HepG2 (cell line): ENCODE results near the gene PHF5A. TPM values are rescaled to one million over a fixed set of nuclear protein-coding genes. Genes with fewer than 3 reads are reported as not detected.

ENCODE experiments used
- ATAC-seq: fragments of 200-7000 bp; cut with Tn5 transposase; 3 replicates; pipeline ENCODE4 v1.9.1; 2020; ENCODE audit warnings: mild to moderate bottlenecking, moderate library complexity
- BruUV-seq: library from RNA; stranded (reverse); fragments of 400-500 nt; replicated peaks from 2 replicates; lab custom pipeline; 2021; lab: Mats Ljungman, UMichigan
- CTCF ChIA-PET: fragments of 300-600 bp; formaldehyde crosslinking; extraction: SDS; loops from one replicate; lab custom pipeline; 2021; ENCODE audit warnings: low total read pairs, inconsistent platforms, low intra/inter-chr PET ratio; lab: Yijun Ruan, JAX
- POLR2A ChIA-PET: fragments of 350-600 bp; sonication (Branson Sonifier 250); formaldehyde crosslinking; loops from one replicate; lab custom pipeline; 2020; ENCODE audit warnings: antibody characterized with exemption, inconsistent platforms; lab: Yijun Ruan, JAX
- DNase-seq: peaks from one replicate; pipeline ENCODE4 v3.0.0-alpha.2; 2015; ENCODE audit warnings: low spot score
- FAIRE-seq: peaks from 3 replicates; lab custom pipeline; 2011; peaks lifted over from hg19 to GRCh38; lab: Jason Lieb, UNC
- H2AFZ ChIP-seq: one replicate; pipeline ENCODE4 v1.6.1; 2011; ENCODE audit warnings: low read length, inconsistent platforms
- H3K27ac ChIP-seq: fragments of 300-600 bp; 3 replicates; pipeline ENCODE4 v1.8.0; 2011; ENCODE audit warnings: mixed run types, mild to moderate bottlenecking, mixed read lengths, low read length, inconsistent platforms; ENCODE audit not compliant: insufficient read depth; ENCODE audit errors: extremely low read length
- H3K27me3 ChIP-seq, 2 experiments: fragments of 200-600 bp in 1 of 2; 2 replicates in 1 of 2; 3 replicates in 1 of 2; pipeline versions ENCODE4 v1.6.0 to v1.8.0; 2011; ENCODE audit warnings: low read length in 2 of 2, mild to moderate bottlenecking in 2 of 2, moderate library complexity in 2 of 2, inconsistent platforms in 1 of 2; ENCODE audit not compliant: insufficient read depth in 2 of 2, control insufficient read depth in 1 of 2
- H3K36me3 ChIP-seq, 2 experiments: fragments of 200-600 bp in 1 of 2; replicated peaks in 1 of 2; 2 replicates in 1 of 2; 3 replicates in 1 of 2; pipeline versions ENCODE4 v1.5.1 to v1.8.0; 2011; ENCODE audit warnings: low read length in 2 of 2, inconsistent platforms in 1 of 2; ENCODE audit not compliant: insufficient read depth in 2 of 2, control insufficient read depth in 1 of 2
- H3K4me1 ChIP-seq: 2 replicates; pipeline ENCODE4 v1.5.1; 2012; ENCODE audit warnings: low read length, inconsistent platforms; ENCODE audit not compliant: insufficient read depth
- H3K4me2 ChIP-seq: 2 replicates; pipeline ENCODE4 v1.6.0; 2011; ENCODE audit warnings: low read depth, low read length, inconsistent platforms
- H3K4me3 ChIP-seq, 3 experiments: fragments of 200-600 bp in 1 of 3; sonication (generic), shearing (Covaris generic) in 1 of 3; replicated peaks in 1 of 3; 2 replicates each; pipeline ENCODE4 v1.5.1; 2011 to 2016; ENCODE audit warnings: low read length in 3 of 3, inconsistent platforms in 2 of 3, low read depth in 2 of 3, mild to moderate bottlenecking in 2 of 3, control low read depth in 1 of 3, mixed read lengths in 1 of 3; ENCODE audit not compliant: insufficient read depth in 1 of 3
- H3K79me2 ChIP-seq: one replicate; pipeline ENCODE4 v1.6.1; 2011; ENCODE audit warnings: low read length, inconsistent platforms; ENCODE audit not compliant: insufficient read depth
- H3K9ac ChIP-seq: 2 replicates; pipeline ENCODE4 v1.6.0; 2011; ENCODE audit warnings: mild to moderate bottlenecking, low read depth, low read length, inconsistent platforms; ENCODE audit not compliant: insufficient read depth
- H3K9me3 ChIP-seq: 2 replicates; pipeline ENCODE4 v1.5.1; 2012; ENCODE audit warnings: mild to moderate bottlenecking, low read length
- H4K20me1 ChIP-seq: 2 replicates; pipeline ENCODE4 v1.6.0; 2011; ENCODE audit warnings: inconsistent platforms, mild to moderate bottlenecking, low read length, moderate library complexity; ENCODE audit not compliant: insufficient read depth
- POLR2A ChIP-seq, 2 experiments: IDR thresholded peaks; 2 replicates each; pipeline ENCODE4 v1.6.1; 2011; ENCODE audit warnings: low read depth in 2 of 2, low read length in 2 of 2, mild to moderate bottlenecking in 1 of 2, moderate library complexity in 1 of 2; ENCODE audit not compliant: insufficient read depth in 1 of 2
- POLR2AphosphoS5 ChIP-seq: IDR thresholded peaks from 2 replicates; pipeline ENCODE4 v1.6.1; 2012; ENCODE audit warnings: low read depth, low read length
- RBM22 ChIP-seq: fragments of 200-400 bp; formaldehyde crosslinking; optimal IDR thresholded peaks from 2 replicates; pipeline ENCODE3; 2017; ENCODE audit warnings: mild to moderate bottlenecking, low read length, moderate library complexity
- SNAI1 ChIP-seq: sonication (generic); formaldehyde crosslinking; IDR thresholded peaks from 2 replicates; pipeline ENCODE4 v1.5.0; 2020; ENCODE audit warnings: mild to moderate bottlenecking, missing genetic modification reagents, borderline replicate concordance
- ZNF746 ChIP-seq: sonication (generic); formaldehyde crosslinking; IDR thresholded peaks from 2 replicates; pipeline ENCODE4 v1.8.0; 2022; ENCODE audit warnings: mild to moderate bottlenecking, missing genetic modification reagents
- WGBS: methylation state at CpG from one replicate; pipeline ENCODE4 v1.1.6; 2017; ENCODE audit warnings: low lambda C conversion rate; 5-methylcytosine and 5-hydroxymethylcytosine counted together
- in situ Hi-C: cut with HindIII; loops from 2 replicates; pipeline ENCODE4 v1.10.0; 2017; ENCODE audit warnings: low pct_unique_long_range_greater_than_20kb; ENCODE audit not compliant: extremely low pct_ligation_motif_present
- intact Hi-C: fragments of 100-400 bp; cut with micrococcal nuclease; formaldehyde crosslinking; loops from one replicate; pipeline ENCODE4 v1.10.0; 2022; ENCODE audit not compliant: unreplicated experiment
- polyA plus RNA-seq, 8 experiments: library from polyadenylated mRNA; depleted of rRNA in 3 of 8; stranded (reverse) in 7 of 8; unstranded in 1 of 8; fragments of >200 nt; fragmentation: Illumina TruSeq in 4 of 8; extraction: Trizol in 4 of 8; gene quantifications; 2 replicates each; pipeline versions ENCODE4 v1.2.1 to v1.2.3, GENCODE V29; 2011 to 2016; ENCODE audit warnings: low read depth in 4 of 8, missing spikeins in 1 of 8, mixed read lengths in 1 of 8; ENCODE audit not compliant: insufficient read depth in 1 of 8
- total RNA-seq, 5 experiments: library from RNA; depleted of rRNA; stranded (reverse); fragments of >200 nt; fragmentation: Illumina TruSeq; extraction: Trizol; gene quantifications; 2 replicates each; pipeline ENCODE4 v1.2.3, GENCODE V29; 2016; ENCODE audit warnings: low read depth in 1 of 5
- TF ChIP-seq, protein P1 (sequence below): sonication (generic); formaldehyde crosslinking; IDR thresholded peaks from 2 replicates; pipeline ENCODE4 v1.5.0; 2020; ENCODE audit warnings: mild to moderate bottlenecking, missing genetic modification reagents, borderline replicate concordance

The PHF5A gene
- total and polyA plus RNA-seq, 2 of the 13 experiments (the other 11 are each of a cell fraction or from before 2014, with no cell fraction given) = 56.6 to 105 TPM

DNA sequence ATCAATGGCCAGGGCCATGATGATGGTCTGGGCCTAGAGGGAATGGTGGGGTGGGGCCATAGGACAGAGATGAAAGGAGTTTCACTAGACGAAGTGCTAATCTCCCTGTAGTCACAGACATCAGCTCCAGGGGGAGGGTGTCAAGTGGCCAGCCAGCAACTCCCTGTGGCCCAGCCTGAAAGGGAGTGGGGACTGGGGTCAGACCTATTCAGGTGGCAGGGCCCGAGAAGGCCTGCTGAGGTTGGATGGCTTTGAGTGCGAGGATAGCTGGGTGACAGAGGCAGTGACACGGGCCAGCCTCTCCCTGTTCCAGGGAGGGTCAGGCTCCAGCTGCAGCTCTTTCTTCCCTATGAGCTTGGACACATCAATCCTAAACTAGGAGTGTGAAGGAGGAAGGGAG, 32.9 kb downstream of the PHF5A start:
- Histone ChIP-seq H3K79me2 (peaks cover 15% of the 10 kb centered on the region), H2AFZ (no peak overlapping the region), H4K20me1 (peaks cover 25% of the 10 kb centered on the region), H3K36me3 (peaks cover 17 to 43% of the 10 kb centered on the region in 2 experiments; a peak in 4 of 5 replicates), H3K4me3 (no peak overlapping the region), H3K4me1 (peaks cover 23% of the 10 kb centered on the region), H3K27ac (no peak overlapping the region), H3K9ac (no peak overlapping the region)
- ATAC-seq = no peak
- in situ Hi-C loops = no loop called here
- ChIA-PET POLR2A (interaction anchor here (1.1 kb wide), 1 partner anchor 11 kb away, joined by 6 read pairs; the partner anchor contains the start of gene TOB2), CTCF (no interaction called here)
- no TSS peak for BruUV-seq
- 95% methylated on average over 4 of the region's 4 CpGs for WGBS
- no peak for FAIRE-seq
- intact Hi-C loops = no loop called here
- peak; percentile 42; the same call in 1 of the 2 replicates for TF ChIP-seq POLR2AphosphoS5
- TF ChIP-seq SNAI1 (CRISPR knock-in tag) = no peak
- peak; percentile 87 for TF ChIP-seq RBM22
- peak in 1 of 2 experiments; percentile 27; a peak in 1 of 4 replicates for TF ChIP-seq POLR2A (IDR thresholded peaks at IDR 0.05; ENCODE audit: insufficient read depth in 1 of 2, low read depth in 2 of 2, low read length in 2 of 2)
- TF ChIP-seq, protein P1, sequence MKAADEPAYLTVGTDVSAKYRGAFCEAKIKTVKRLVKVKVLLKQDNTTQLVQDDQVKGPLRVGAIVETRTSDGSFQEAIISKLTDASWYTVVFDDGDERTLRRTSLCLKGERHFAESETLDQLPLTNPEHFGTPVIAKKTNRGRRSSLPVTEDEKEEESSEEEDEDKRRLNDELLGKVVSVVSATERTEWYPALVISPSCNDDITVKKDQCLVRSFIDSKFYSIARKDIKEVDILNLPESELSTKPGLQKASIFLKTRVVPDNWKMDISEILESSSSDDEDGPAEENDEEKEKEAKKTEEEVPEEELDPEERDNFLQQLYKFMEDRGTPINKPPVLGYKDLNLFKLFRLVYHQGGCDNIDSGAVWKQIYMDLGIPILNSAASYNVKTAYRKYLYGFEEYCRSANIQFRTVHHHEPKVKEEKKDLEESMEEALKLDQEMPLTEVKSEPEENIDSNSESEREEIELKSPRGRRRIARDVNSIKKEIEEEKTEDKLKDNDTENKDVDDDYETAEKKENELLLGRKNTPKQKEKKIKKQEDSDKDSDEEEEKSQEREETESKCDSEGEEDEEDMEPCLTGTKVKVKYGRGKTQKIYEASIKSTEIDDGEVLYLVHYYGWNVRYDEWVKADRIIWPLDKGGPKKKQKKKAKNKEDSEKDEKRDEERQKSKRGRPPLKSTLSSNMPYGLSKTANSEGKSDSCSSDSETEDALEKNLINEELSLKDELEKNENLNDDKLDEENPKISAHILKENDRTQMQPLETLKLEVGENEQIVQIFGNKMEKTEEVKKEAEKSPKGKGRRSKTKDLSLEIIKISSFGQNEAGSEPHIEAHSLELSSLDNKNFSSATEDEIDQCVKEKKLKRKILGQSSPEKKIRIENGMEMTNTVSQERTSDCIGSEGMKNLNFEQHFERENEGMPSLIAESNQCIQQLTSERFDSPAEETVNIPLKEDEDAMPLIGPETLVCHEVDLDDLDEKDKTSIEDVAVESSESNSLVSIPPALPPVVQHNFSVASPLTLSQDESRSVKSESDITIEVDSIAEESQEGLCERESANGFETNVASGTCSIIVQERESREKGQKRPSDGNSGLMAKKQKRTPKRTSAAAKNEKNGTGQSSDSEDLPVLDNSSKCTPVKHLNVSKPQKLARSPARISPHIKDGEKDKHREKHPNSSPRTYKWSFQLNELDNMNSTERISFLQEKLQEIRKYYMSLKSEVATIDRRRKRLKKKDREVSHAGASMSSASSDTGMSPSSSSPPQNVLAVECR (CRISPR knock-in tag) = no peak
- no peak for TF ChIP-seq ZNF746 (CRISPR knock-in tag)
- TF ChIP-seq, all 625 proteins: peak for 3
- no peak overlapping the region for H3K4me2 ChIP-seq
- H3K27me3 ChIP-seq = no peaks in the 10 kb centered on the region
- H3K9me3 ChIP-seq = no peaks in the 10 kb centered on the region
- no peak for DNase-seq
